ENCODE data around the gene WNT7B. TPM values are rescaled to one million over a fixed set of nuclear protein-coding genes. Genes with fewer than 3 reads are reported as not detected.

The WNT7B gene
- total RNA-seq, 4 donors from 2014 or later, result not detected

DNA sequence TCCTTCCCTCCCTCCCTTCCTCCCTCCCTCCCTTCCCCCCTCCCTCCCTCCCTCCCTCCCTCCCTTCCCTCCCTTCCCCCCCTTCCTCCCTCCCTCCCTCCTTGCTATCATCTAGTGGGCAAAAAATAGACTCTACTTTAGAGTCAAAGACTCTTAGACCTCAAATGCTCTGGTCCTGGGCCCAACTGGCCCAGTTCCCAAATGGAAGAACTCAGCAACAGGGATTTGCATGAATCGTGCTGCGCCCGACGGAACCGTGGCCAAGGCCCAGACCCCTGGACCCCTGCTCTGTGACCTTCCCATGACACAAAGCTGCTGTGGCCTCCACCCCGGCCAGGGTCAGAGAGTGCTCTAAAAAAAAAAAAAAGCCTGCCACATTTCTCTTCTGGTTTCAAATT lies 97.4 kb downstream of the WNT7B start:
- no peak for DNase-seq
- Histone ChIP-seq H3K4me3 (no peak overlapping the region), H3K4me1 (peaks cover 0 to 8% (median 0%) of the 10 kb centered on the region in 4 donors), H3K36me3 (no peaks in the 10 kb centered on the region), H3K27me3 (peaks cover 0 to 4% of the 10 kb centered on the region in 2 donors), H3K9me3 (no peaks in the 10 kb centered on the region), H3K27ac (no peak overlapping the region)
- TF ChIP-seq POLR2A (IDR thresholded peaks at IDR 0.05), result no peak
- TF ChIP-seq, protein P1, sequence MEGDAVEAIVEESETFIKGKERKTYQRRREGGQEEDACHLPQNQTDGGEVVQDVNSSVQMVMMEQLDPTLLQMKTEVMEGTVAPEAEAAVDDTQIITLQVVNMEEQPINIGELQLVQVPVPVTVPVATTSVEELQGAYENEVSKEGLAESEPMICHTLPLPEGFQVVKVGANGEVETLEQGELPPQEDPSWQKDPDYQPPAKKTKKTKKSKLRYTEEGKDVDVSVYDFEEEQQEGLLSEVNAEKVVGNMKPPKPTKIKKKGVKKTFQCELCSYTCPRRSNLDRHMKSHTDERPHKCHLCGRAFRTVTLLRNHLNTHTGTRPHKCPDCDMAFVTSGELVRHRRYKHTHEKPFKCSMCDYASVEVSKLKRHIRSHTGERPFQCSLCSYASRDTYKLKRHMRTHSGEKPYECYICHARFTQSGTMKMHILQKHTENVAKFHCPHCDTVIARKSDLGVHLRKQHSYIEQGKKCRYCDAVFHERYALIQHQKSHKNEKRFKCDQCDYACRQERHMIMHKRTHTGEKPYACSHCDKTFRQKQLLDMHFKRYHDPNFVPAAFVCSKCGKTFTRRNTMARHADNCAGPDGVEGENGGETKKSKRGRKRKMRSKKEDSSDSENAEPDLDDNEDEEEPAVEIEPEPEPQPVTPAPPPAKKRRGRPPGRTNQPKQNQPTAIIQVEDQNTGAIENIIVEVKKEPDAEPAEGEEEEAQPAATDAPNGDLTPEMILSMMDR (IDR thresholded peaks at IDR 0.05), result no peak

DNA sequence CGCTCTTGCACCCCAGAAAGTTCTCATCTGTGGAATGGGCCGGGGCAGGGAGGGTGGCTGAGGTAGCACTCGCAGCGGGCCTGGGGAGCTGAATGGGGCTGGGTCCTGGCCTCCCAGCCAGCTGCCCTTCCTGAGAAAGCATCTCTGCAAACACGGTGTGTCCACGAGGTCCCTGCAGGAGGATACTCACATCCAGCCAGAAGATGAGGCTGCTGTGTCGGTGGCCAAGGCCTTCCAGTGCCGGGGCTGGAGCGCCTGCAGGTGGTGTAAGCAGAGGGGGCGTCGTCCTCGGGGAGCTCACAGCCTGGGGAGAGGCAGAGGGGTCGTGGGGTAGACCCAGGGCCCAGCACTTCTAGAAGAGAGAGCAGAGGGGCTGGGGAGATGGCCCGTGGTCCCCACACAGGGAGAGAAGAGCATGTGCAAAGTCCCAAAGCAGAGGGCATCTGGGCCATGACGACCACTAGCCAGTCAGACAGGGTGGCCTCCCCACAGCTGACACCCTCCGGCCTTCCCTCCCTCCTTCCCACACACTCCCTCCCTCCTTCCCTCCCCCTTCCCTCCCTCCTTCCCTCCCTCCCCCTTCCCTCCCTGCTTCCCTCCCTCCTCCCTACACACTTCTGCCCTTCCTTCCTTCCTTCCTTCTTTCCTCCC lies 97.9 kb downstream of the WNT7B start:
- Histone ChIP-seq H3K27ac (no peak overlapping the region), H3K36me3 (no peaks in the 10 kb centered on the region), H3K4me1 (peaks cover 0 to 8% (median 0%) of the 10 kb centered on the region in 4 donors), H3K4me3 (no peak overlapping the region), H3K9me3 (no peaks in the 10 kb centered on the region), H3K27me3 (peaks cover 0 to 4% of the 10 kb centered on the region in 2 donors)
- no peak for DNase-seq
- no peak for TF ChIP-seq POLR2A (IDR thresholded peaks at IDR 0.05)

DNA sequence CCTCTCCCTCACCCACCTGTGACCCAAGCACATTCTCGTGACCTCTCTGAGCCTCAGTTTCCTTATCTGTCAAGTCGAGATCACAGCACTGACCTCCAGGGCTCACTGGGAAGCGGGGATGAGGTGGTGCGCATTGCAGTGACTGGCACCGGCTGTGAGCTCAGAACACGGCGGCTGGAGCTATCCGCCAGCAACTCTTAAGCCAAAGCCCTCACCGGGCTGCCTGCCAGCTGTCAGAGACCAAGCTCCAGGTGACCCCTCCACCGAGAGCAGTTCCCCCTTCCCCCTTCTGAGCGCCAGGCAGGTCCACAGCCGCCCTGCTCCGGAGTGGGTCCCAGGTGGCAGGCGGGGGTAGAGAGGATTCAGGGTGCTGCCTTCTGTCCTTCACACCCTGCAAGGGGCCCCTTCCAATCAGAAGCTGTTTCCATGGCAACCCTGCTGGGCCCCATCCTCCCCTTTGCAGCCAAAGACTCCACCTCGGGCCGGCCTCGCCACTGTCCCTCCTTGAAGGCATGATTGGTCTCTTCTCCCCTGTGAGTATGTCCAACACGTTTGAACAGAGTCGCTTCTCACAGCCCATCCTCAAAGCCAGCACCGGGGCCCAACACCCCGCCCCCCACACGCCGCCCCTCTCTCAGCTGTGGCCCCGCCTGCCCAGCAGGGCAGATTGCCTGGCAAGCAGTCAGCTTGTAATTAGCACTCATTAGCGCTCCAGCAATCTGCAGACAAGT lies 98.7 kb downstream of the WNT7B start:
- Histone ChIP-seq H3K27me3 (peaks cover 0 to 4% of the 10 kb centered on the region in 2 donors), H3K9me3 (no peaks in the 10 kb centered on the region)
- DNase-seq, result no peak

DNA sequence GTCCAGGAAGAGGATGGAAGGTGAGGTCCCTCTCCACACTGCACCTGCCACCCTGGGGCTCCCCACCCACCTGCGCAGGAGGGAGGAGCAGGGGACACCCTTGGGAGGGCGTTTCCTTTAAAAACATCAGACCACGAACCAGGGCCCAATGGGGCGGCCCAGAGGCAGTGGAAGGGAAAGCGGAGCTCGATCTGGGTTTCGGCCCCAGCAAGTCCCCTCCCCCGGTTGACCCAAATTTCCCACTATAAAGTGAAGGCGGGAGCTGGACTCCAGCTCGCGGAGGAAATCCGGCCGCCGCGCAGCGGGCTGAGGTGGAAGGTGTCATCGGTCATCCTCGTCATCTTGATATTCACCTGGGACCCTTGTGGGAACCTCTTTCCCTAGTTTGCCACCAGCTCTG lies 99.3 kb downstream of the WNT7B start:
- H3K27me3 ChIP-seq, result peaks cover 0 to 4% of the 10 kb centered on the region in 2 donors
- H3K4me3 ChIP-seq, result no peak overlapping the region
- peak in 1 of 3 donors; percentile 26 for DNase-seq
- peaks cover 0 to 8% (median 0%) of the 10 kb centered on the region in 4 donors for H3K4me1 ChIP-seq
- no peaks in the 10 kb centered on the region for H3K9me3 ChIP-seq
- H3K27ac ChIP-seq, result no peak overlapping the region
- TF ChIP-seq, protein P1 (IDR thresholded peaks at IDR 0.05), result no peak
- no peak for TF ChIP-seq POLR2A (IDR thresholded peaks at IDR 0.05)
- H3K36me3 ChIP-seq, result no peaks in the 10 kb centered on the region

More for the DNA sequence above, 98.7 kb downstream of the WNT7B start:
- no peak overlapping the region for H3K4me3 ChIP-seq
- H3K4me1 ChIP-seq, result peaks cover 0 to 8% (median 0%) of the 10 kb centered on the region in 4 donors
- H3K27ac ChIP-seq, result no peak overlapping the region
- H3K36me3 ChIP-seq, result no peaks in the 10 kb centered on the region
- TF ChIP-seq, protein P1 (IDR thresholded peaks at IDR 0.05), result no peak
- no peak for TF ChIP-seq POLR2A (IDR thresholded peaks at IDR 0.05)

DNA sequence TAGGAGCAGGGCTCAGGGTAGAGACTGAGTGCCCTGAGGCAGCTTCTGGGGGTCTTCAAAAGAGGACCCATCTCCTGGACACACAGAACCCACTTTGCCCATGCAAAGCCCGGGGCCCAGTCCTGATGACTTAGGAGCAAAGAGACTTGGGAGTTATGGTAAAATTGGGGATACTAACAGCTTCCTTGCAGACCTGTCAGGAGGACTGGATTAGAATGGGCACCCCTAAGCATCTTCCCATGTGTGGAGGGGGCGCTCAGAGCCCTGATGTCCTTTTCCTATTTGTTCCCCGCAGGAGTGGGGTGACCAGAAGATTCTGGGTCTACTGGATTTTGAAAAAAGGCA lies 100.0 kb downstream of the WNT7B start:
- H3K27ac ChIP-seq, result no peak overlapping the region
- H3K36me3 ChIP-seq, result no peaks in the 10 kb centered on the region
- peaks cover 0 to 4% (median 0%) of the 10 kb centered on the region in 4 donors for H3K9me3 ChIP-seq
- no peak for DNase-seq
- peaks cover 0 to 4% of the 10 kb centered on the region in 2 donors for H3K27me3 ChIP-seq
- H3K4me3 ChIP-seq, result no peak overlapping the region
- TF ChIP-seq, protein P1 (IDR thresholded peaks at IDR 0.05), result no peak
- TF ChIP-seq POLR2A (IDR thresholded peaks at IDR 0.05), result no peak
- H3K4me1 ChIP-seq, result peaks cover 0 to 8% (median 0%) of the 10 kb centered on the region in 4 donors

Measured in Peyer's patch (tissue), 4 donors.